Activated T-helper 9 cell treated with anti-CD3 and anti-CD28 coated beads, Interleukin-2, amount 50 U/mL, for 16 hours (primary cell): ENCODE data around the gene TMEM259.

Experiments used
- DNase-seq: peaks from one replicate; pipeline ENCODE4 v3.0.0-alpha.2; 2020; ENCODE audit warnings: low read depth

TMEM259 gene

GRCh38 chr19:1020868-1021425 is at the start of gene TMEM259:
Gene TMEM259 (minus strand): TSS chr19:1021123. CDS start chr19:1020996, 127 bp downstream.
- DNase-seq, result peak; percentile 95

- no peak for DNase-seq
These were observed 49.6 kb upstream of the TMEM259 start for GRCh38 chr19:1070576-1070930.

- DNase-seq, result no peak
These were observed 48.3 kb upstream of the TMEM259 start for GRCh38 chr19:1069009-1069779.

- no peak for DNase-seq
These were observed 47.4 kb upstream of the TMEM259 start for GRCh38 chr19:1068009-1069001.

GRCh38 chr19:1067341-1067957 is 46.5 kb upstream of the TMEM259 start:
- peak; percentile 66 for DNase-seq

- peak; percentile 78 for DNase-seq
These were observed 45.9 kb upstream of the TMEM259 start, which contains the start of gene ARHGAP45 for GRCh38 chr19:1066748-1067340. Gene ARHGAP45 (plus strand): TSS chr19:1067167. CDS start chr19:1067406, 239 bp downstream.

- no peak for DNase-seq
These were observed 45.4 kb upstream of the TMEM259 start for GRCh38 chr19:1066251-1066747.

GRCh38 chr19:1065606-1066109 is 44.7 kb upstream of the TMEM259 start:
- no peak for DNase-seq

GRCh38 chr19:1064661-1065605 is 44.0 kb upstream of the TMEM259 start:
- peak; percentile 68 for DNase-seq

GRCh38 chr19:1063909-1064660 is 43.2 kb upstream of the TMEM259 start:
- DNase-seq, result no peak

GRCh38 chr19:1063030-1063908 is 42.3 kb upstream of the TMEM259 start:
- DNase-seq, result no peak

- DNase-seq, result no peak
These were observed 41.6 kb upstream of the TMEM259 start for GRCh38 chr19:1062387-1063029.

GRCh38 chr19:1061987-1062386 is 41.1 kb upstream of the TMEM259 start:
- DNase-seq, result no peak

- DNase-seq, result no peak
These were observed 39.8 kb upstream of the TMEM259 start for GRCh38 chr19:1060689-1061088.

GRCh38 chr19:1058112-1058511 is 37.2 kb upstream of the TMEM259 start:
- no peak for DNase-seq

- no peak for DNase-seq
These were observed 36.4 kb upstream of the TMEM259 start for GRCh38 chr19:1057176-1057855.
